B cell (primary cell): Measurements from ENCODE around the gene ROMO1.

Experiments
- EZH2 ChIP-seq: IDR thresholded peaks from 2 replicates; pipeline ENCODE4 v1.6.1; 2012; ENCODE audit warnings: borderline replicate concordance, low read depth, mild to moderate bottlenecking, moderate library complexity, low read length; ENCODE audit not compliant: insufficient read depth, poor library complexity, severe bottlenecking
- TF ChIP-seq, protein P1 (sequence below): fragments of 200-600 bp; IDR thresholded peaks from one replicate; pipeline ENCODE4 v1.8.0; 2022; ENCODE audit warnings: antibody characterized with exemption, mild to moderate bottlenecking

DNA sequence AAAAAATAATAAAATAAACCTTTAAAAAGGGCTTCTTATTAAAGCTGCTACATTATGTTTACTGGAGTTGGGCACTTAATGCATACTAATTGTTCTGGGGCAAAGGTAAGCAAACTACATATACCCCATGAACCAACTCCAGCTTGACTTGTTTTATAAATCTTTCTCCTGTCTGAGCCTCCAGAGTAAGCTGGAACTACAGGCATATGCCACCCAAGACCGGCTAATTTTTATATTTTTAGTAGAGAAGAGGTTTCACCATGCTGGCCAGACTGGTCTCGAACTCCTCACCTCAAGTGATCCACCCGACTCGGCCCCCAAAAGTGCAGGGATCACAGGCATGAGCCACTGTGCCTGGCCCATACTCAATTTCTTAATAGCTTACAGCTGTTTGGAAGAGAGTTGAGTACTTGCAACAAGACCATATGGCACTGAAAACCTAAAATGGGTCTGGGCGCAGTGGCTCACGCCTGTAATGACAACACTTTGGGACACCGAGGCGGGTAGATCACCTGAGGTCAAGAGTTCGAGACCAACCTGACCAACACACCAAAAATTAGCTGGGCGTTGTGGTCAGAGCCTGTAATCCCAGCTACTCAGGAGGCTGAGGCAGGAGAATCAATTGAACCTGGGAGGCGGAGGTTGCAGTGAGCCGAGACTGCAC lies 19.9 kb downstream of the ROMO1 start:
- TF ChIP-seq, protein P1, sequence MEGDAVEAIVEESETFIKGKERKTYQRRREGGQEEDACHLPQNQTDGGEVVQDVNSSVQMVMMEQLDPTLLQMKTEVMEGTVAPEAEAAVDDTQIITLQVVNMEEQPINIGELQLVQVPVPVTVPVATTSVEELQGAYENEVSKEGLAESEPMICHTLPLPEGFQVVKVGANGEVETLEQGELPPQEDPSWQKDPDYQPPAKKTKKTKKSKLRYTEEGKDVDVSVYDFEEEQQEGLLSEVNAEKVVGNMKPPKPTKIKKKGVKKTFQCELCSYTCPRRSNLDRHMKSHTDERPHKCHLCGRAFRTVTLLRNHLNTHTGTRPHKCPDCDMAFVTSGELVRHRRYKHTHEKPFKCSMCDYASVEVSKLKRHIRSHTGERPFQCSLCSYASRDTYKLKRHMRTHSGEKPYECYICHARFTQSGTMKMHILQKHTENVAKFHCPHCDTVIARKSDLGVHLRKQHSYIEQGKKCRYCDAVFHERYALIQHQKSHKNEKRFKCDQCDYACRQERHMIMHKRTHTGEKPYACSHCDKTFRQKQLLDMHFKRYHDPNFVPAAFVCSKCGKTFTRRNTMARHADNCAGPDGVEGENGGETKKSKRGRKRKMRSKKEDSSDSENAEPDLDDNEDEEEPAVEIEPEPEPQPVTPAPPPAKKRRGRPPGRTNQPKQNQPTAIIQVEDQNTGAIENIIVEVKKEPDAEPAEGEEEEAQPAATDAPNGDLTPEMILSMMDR, result no peak
- no peak for TF ChIP-seq EZH2
